ENCODE data around the gene ARMC12. TPM values are rescaled to one million over a fixed set of nuclear protein-coding genes. Genes with fewer than 3 reads are reported as not detected.
A peak's percentile ranks its signal among the peaks of the same experiment; 100 is the strongest.

The ARMC12 gene
- total RNA-seq, 1 donor from 2014 or later = not detected

DNA sequence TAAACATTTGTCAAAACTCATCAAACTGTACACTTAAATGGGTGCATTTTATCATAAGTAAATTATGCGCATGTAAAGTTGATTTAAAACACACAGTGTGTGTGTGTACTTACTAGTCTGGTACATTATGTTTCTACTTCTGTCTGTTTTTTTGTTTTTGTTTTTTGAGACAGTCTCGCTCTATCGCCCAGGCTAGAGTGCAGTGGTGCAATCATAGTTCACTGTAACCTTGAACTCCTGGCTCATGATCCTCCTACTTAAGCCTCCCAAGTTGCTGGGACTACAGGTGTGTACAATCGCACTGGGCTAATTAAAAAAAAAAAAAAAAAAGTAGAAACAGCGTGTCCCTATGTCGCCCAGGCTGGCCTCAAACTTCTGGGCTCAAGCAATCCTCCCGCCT, 25.1 kb upstream of the ARMC12 start:
- intact Hi-C loops (cut with DNase I) = no loop called here
- Histone ChIP-seq H3K27me3 (no peaks in the 10 kb centered on the region), H3K4me3 (no peak overlapping the region), H3K36me3 (no peaks in the 10 kb centered on the region), H3K9me3 (no peaks in the 10 kb centered on the region), H3K27ac (no peak overlapping the region), H3K4me1 (no peaks in the 10 kb centered on the region)
- DNase-seq (ENCODE audit: extremely low spot score in 2 of 2) = no peak
- TF ChIP-seq, protein P1, sequence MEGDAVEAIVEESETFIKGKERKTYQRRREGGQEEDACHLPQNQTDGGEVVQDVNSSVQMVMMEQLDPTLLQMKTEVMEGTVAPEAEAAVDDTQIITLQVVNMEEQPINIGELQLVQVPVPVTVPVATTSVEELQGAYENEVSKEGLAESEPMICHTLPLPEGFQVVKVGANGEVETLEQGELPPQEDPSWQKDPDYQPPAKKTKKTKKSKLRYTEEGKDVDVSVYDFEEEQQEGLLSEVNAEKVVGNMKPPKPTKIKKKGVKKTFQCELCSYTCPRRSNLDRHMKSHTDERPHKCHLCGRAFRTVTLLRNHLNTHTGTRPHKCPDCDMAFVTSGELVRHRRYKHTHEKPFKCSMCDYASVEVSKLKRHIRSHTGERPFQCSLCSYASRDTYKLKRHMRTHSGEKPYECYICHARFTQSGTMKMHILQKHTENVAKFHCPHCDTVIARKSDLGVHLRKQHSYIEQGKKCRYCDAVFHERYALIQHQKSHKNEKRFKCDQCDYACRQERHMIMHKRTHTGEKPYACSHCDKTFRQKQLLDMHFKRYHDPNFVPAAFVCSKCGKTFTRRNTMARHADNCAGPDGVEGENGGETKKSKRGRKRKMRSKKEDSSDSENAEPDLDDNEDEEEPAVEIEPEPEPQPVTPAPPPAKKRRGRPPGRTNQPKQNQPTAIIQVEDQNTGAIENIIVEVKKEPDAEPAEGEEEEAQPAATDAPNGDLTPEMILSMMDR (IDR thresholded peaks at IDR 0.05) = no peak
- TF ChIP-seq POLR2AphosphoS5 (IDR thresholded peaks at IDR 0.05; ENCODE audit: insufficient read depth in 1 of 2, low read depth in 1 of 2) = no peak
- no peak for TF ChIP-seq POLR2A (IDR thresholded peaks at IDR 0.05)

DNA sequence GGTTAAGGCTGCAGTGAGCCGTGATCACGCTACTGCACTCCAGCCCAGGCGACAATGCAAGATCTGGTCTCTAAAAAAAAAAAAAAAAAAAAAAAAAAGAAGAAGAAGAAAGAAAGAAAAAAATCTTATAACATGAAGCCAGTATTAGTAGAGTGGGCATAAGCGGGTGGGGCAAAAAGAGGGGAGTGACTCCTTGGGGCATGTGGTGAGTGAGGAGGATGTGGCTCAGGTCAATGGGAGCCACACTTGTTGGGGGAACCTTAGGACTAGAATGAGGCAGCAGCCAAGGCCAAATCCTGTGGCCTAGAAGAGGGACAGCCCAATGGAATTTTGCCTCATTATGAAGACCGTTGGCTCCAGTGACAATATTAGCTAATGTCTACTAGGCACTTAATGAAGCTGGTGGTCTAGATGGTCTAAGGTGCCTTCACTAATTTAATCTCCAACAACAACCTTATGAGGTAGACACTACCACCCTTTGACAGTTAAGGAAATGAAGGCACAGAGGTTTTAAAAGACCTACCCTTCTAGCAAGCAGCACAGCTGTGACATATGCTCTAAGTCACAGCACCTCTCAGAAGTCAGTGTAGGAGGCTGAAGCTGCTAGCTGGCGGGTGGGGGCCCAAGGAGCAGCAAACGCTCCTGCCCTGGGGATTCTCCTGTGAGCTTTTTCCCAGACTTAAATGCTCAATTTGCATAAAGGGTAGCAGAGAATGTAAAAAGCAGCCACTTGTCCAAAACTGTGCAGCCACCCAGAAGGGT, 23.6 kb upstream of the ARMC12 start:
- intact Hi-C loops (cut with DNase I) = no loop called here
- Histone ChIP-seq H3K9me3 (no peaks in the 10 kb centered on the region), H3K36me3 (no peaks in the 10 kb centered on the region), H3K4me3 (no peak overlapping the region), H3K27me3 (no peaks in the 10 kb centered on the region), H3K27ac (no peak overlapping the region), H3K4me1 (peaks cover 4% of the 10 kb centered on the region)
- no peak for DNase-seq (ENCODE audit: extremely low spot score in 2 of 2)
- TF ChIP-seq, protein P1 (IDR thresholded peaks at IDR 0.05) = no peak
- TF ChIP-seq POLR2A (IDR thresholded peaks at IDR 0.05) (no peak), POLR2AphosphoS5 (IDR thresholded peaks at IDR 0.05; ENCODE audit: insufficient read depth in 1 of 2, low read depth in 1 of 2) (no peak)

DNA sequence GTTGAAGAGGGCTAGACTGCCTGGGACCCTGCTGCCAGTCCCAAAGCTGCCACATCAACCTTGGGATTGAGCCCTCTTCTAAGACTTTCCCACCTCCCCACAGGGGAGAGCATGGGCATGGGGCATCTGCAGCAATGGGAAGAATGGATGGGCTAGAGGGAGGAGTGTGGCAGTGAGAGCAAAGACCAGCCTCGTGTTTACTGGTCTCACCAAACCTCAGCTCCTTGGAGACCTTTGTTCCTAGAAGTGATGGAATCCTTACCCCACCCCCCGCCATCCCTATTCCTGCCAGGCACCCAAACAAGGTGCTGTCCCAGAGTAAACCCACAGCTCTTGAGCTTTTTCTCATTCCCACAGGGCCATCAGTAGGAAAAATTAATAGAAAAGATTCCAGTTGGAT, 20.0 kb upstream of the ARMC12 start:
- intact Hi-C loops (cut with DNase I) = no loop called here
- no peaks in the 10 kb centered on the region for H3K36me3 ChIP-seq
- TF ChIP-seq POLR2A (IDR thresholded peaks at IDR 0.05) (no peak), POLR2AphosphoS5 (IDR thresholded peaks at IDR 0.05; ENCODE audit: insufficient read depth in 1 of 2, low read depth in 1 of 2) (no peak)
- TF ChIP-seq, protein P1 (IDR thresholded peaks at IDR 0.05) = no peak
- H3K27me3 ChIP-seq = no peaks in the 10 kb centered on the region
- H3K4me3 ChIP-seq = no peak overlapping the region
- peaks cover 35% of the 10 kb centered on the region for H3K4me1 ChIP-seq
- DNase-seq (ENCODE audit: extremely low spot score in 2 of 2) = no peak
- no peaks in the 10 kb centered on the region for H3K9me3 ChIP-seq
- H3K27ac ChIP-seq = no peak overlapping the region

DNA sequence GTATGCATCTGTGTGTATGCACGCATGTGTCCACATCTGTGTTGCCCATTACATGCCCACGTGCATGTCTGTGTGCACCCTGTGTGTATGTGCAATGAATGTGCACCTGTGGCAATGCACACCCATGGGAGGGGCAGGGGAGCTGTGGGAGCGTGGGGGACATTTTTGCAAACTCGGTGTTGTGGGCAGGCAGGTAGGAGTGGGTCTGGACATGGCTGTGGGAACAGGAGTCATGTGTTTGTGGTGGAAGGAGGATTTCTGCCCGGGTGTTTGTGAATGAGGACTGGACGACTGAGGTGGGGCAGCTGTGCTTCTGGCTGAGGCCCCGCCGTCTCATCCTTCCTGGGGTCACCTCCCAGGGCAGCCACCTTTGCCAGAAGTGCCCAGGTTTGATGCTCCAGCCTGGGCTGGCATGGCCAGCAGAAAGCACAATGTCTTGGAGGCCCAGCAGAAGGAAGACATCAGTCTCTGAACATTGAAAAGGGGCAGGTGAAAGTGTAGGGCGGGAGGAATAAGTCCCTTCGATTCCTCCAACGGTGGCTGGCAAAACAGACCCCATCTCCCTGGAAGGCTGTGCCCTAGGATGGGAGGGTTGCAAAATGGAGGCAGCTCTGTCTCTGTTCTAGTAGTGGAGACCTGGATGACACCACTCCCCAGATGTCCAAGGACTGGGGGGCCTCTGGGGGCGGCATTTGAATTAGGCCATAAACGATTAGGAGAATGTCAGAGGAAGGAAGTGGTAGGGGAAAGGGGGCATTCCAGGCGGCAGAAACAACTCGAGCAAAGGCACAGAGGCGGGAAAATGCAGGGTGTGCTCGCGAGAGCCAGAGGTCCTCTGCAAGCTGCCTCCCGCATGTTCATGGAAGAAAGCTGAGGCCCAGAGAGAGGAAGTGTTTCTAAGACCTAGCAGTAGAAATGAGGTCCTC, 19.1 kb upstream of the ARMC12 start:
- Histone ChIP-seq H3K36me3 (no peaks in the 10 kb centered on the region), H3K4me3 (no peak overlapping the region), H3K27ac (peak overlapping the region; percentile 74), H3K4me1 (peaks cover 42% of the 10 kb centered on the region), H3K9me3 (no peaks in the 10 kb centered on the region), H3K27me3 (no peaks in the 10 kb centered on the region)
- no peak for DNase-seq (ENCODE audit: extremely low spot score in 2 of 2)
- intact Hi-C loops (cut with DNase I) = no loop called here
- TF ChIP-seq POLR2AphosphoS5 (IDR thresholded peaks at IDR 0.05; ENCODE audit: insufficient read depth in 1 of 2, low read depth in 1 of 2) = no peak
- no peak for TF ChIP-seq POLR2A (IDR thresholded peaks at IDR 0.05)
- TF ChIP-seq, protein P1 (IDR thresholded peaks at IDR 0.05) = no peak
